K562 (cell line): ENCODE measurements around the gene DCN. TPM values are rescaled to one million over a fixed set of nuclear protein-coding genes. Genes with fewer than 3 reads are reported as not detected.

Source experiments
- ATAC-seq: fragments of 200-7000 bp; cut with Tn5 transposase; 3 replicates; pipeline ENCODE4 v1.9.1; 2020; ENCODE audit warnings: moderate library complexity
- BruUV-seq: library from RNA; stranded (reverse); fragments of 400-500 nt; replicated peaks from 2 replicates; lab custom pipeline; 2021; lab: Mats Ljungman, UMichigan
- CTCF ChIA-PET: fragments of 300-600 bp; formaldehyde crosslinking; extraction: SDS; loops from one replicate; lab custom pipeline; 2021; ENCODE audit warnings: low intra/inter-chr PET ratio; lab: Yijun Ruan, JAX
- POLR2A ChIA-PET: fragments of 300-600, 350-650 bp; sonication (Branson Sonifier 250); formaldehyde crosslinking; extraction: SDS; loops from one replicate; lab custom pipeline; 2021; ENCODE audit warnings: antibody characterized with exemption, inconsistent platforms; lab: Yijun Ruan, JAX
- DNase-seq, 4 experiments: peaks; one replicate each; pipeline versions ENCODE4 v3.0.0 to v3.0.0-alpha.2; 2011 to 2018; ENCODE audit warnings: low spot score in 3 of 4, mixed read lengths in 3 of 4; ENCODE audit errors: extremely low read depth in 1 of 4
- FAIRE-seq: peaks from 2 replicates; lab custom pipeline; 2011; peaks lifted over from hg19 to GRCh38; lab: Jason Lieb, UNC
- H2AFZ ChIP-seq: 2 replicates; pipeline ENCODE4 v1.6.0; 2011; ENCODE audit warnings: low read depth, low read length, control low read depth, inconsistent platforms
- H3K27ac ChIP-seq: fragments of 200-600 bp; 3 replicates; pipeline ENCODE4 v1.8.0; 2011; ENCODE audit warnings: low read depth, mild to moderate bottlenecking, control low read depth, inconsistent platforms, low read length, moderate library complexity, mixed read lengths; ENCODE audit errors: extremely low read depth
- H3K27me3 ChIP-seq, 2 experiments: fragments of 300-600 bp in 1 of 2; 2 replicates in 1 of 2; 3 replicates in 1 of 2; pipeline versions ENCODE4 v1.6.0 to v1.8.0; 2011; ENCODE audit warnings: inconsistent platforms in 2 of 2, low read length in 2 of 2, mild to moderate bottlenecking in 1 of 2, mixed read lengths in 1 of 2, moderate library complexity in 1 of 2; ENCODE audit not compliant: control insufficient read depth in 2 of 2, insufficient read depth in 2 of 2
- H3K36me3 ChIP-seq: fragments of 300-600 bp; 3 replicates; pipeline ENCODE4 v1.8.0; 2011; ENCODE audit warnings: mild to moderate bottlenecking, low read length, inconsistent platforms; ENCODE audit not compliant: control insufficient read depth, insufficient read depth
- H3K4me1 ChIP-seq, 2 experiments: fragments of 200-600 bp in 1 of 2; replicated peaks in 1 of 2; 2 replicates in 1 of 2; 3 replicates in 1 of 2; pipeline versions ENCODE4 v1.5.1 to v1.8.0; 2011; ENCODE audit warnings: inconsistent platforms in 2 of 2, low read length in 2 of 2, mild to moderate bottlenecking in 1 of 2, mixed read lengths in 1 of 2, moderate library complexity in 1 of 2; ENCODE audit not compliant: control insufficient read depth in 2 of 2, insufficient read depth in 2 of 2
- H3K4me2 ChIP-seq: 2 replicates; pipeline ENCODE4 v1.6.1; 2011; ENCODE audit warnings: low read length, control low read depth, inconsistent platforms, mixed read lengths; ENCODE audit not compliant: insufficient read depth
- H3K4me3 ChIP-seq: fragments of 200-600 bp; sonication (generic), shearing (Covaris generic); 2 replicates; pipeline ENCODE4 v1.5.1; 2016; ENCODE audit warnings: control low read depth, inconsistent platforms
- H3K79me2 ChIP-seq: fragments of 200-600 bp; 3 replicates; pipeline ENCODE4 v1.8.0; 2011; ENCODE audit warnings: low read length, inconsistent platforms; ENCODE audit not compliant: control insufficient read depth, insufficient read depth
- H3K9ac ChIP-seq, 2 experiments: 2 replicates each; pipeline versions ENCODE4 v1.6.0 to v1.6.1; 2011; ENCODE audit warnings: low read depth in 2 of 2, low read length in 2 of 2, control low read depth in 1 of 2, inconsistent platforms in 1 of 2, mild to moderate bottlenecking in 1 of 2, mixed read lengths in 1 of 2; ENCODE audit not compliant: insufficient read depth in 1 of 2
- H3K9me1 ChIP-seq: one replicate; pipeline ENCODE4 v1.6.0; 2011; ENCODE audit warnings: inconsistent platforms, mild to moderate bottlenecking, low read length, moderate library complexity; ENCODE audit not compliant: control insufficient read depth, insufficient read depth
- H3K9me3 ChIP-seq: replicated peaks from 2 replicates; pipeline ENCODE4 v1.5.1; 2011; ENCODE audit warnings: low read depth, low read length, inconsistent platforms; ENCODE audit not compliant: control insufficient read depth, insufficient read depth
- H4K20me1 ChIP-seq: replicated peaks from 2 replicates; pipeline ENCODE4 v1.6.1; 2011; ENCODE audit warnings: low read length, inconsistent platforms, mixed read lengths; ENCODE audit not compliant: control insufficient read depth, insufficient read depth
- POLR2A ChIP-seq: fragments of 450-650 bp; conservative IDR thresholded peaks from 2 replicates; pipeline ENCODE4 v1.6.1; 2016
- SP1 ChIP-seq: sonication (generic); formaldehyde crosslinking; IDR thresholded peaks from 2 replicates; pipeline ENCODE4 v1.8.1; 2022; ENCODE audit warnings: mild to moderate bottlenecking, missing genetic modification reagents
- WGBS: fragments of 100-300 bp; shearing (Covaris generic); methylation state at CpG from one replicate; pipeline ENCODE4 v1.1.6; 2016; ENCODE audit warnings: low coverage, mixed read lengths; ENCODE audit not compliant: insufficient coverage; ENCODE audit errors: missing lambda C conversion rate; 5-methylcytosine and 5-hydroxymethylcytosine counted together
- in situ Hi-C: fragments of 300-500 bp; cut with MboI; formaldehyde crosslinking; loops from 4 replicates; pipeline ENCODE4 v1.15.0; 2018; ENCODE audit warnings: inconsistent platforms, mixed read lengths
- intact Hi-C: fragments of 100-400 bp; cut with micrococcal nuclease; formaldehyde crosslinking; loops from 2 replicates; pipeline ENCODE4 v1.14.2; 2022
- polyA plus RNA-seq, 8 experiments: library from polyadenylated mRNA; depleted of rRNA in 4 of 8; stranded (reverse) in 5 of 8; unstranded in 3 of 8; fragments of >200 nt; fragmentation: Nextera tagmentation in 2 of 8; fragmentation: Illumina TruSeq in 1 of 8; extraction: Ambion mirVana in 2 of 8; extraction: Trizol in 1 of 8; gene quantifications; 2 replicates each; pipeline versions ENCODE4 v1.2.1 to v1.2.3, GENCODE V29; 2011 to 2014; ENCODE audit warnings: inconsistent platforms in 1 of 8, missing spikeins in 1 of 8
- total RNA-seq, 7 experiments: library from RNA; depleted of rRNA in 6 of 7; stranded (reverse); fragments of >200 nt in 6 of 7; fragmentation: Illumina TruSeq in 2 of 7; extraction: Trizol in 2 of 7; gene quantifications; 2 replicates each; pipeline versions ENCODE4 v1.2.1 to v1.2.3, GENCODE V29; 2011 to 2021; ENCODE audit warnings: low replicate concordance in 1 of 7
- TF ChIP-seq, protein P1 (sequence below): fragments of 200-600 bp; sonication (generic); IDR thresholded peaks from one replicate; pipeline ENCODE4 v1.6.1; 2012; ENCODE audit warnings: mild to moderate bottlenecking, low read depth, low read length, inconsistent platforms

Gene DCN
- total and polyA plus RNA-seq, 9 of the 15 experiments (the other 6 are each of a cell fraction or from before 2014, with no cell fraction given), result 0.08 to 2.4 (median 0.31) TPM; not detected in 1

DNA sequence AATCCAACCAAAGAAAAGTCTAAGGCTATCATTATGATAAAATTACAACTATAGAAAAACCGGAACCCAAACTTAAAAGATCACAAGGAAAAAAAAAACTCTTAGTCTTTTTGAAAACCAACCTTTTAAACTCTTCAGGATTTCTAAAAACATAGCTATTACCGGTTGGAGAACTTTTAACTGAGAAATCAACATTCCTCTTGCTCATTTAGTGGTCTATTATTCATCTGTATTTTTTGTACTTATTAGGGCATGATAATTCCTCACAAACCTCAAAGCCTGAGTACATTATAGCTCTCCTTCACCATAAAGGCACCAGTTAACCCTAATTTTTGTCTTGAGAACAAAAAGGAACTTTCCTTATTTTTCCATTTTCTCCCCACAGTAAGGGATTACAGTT, 81.7 kb downstream of the DCN start:
- H3K9me1 ChIP-seq, result no peaks in the 10 kb centered on the region
- no peak overlapping the region for H3K27ac ChIP-seq
- 3% methylated on average over 2 of the region's 2 CpGs for WGBS
- TF ChIP-seq, protein P1, sequence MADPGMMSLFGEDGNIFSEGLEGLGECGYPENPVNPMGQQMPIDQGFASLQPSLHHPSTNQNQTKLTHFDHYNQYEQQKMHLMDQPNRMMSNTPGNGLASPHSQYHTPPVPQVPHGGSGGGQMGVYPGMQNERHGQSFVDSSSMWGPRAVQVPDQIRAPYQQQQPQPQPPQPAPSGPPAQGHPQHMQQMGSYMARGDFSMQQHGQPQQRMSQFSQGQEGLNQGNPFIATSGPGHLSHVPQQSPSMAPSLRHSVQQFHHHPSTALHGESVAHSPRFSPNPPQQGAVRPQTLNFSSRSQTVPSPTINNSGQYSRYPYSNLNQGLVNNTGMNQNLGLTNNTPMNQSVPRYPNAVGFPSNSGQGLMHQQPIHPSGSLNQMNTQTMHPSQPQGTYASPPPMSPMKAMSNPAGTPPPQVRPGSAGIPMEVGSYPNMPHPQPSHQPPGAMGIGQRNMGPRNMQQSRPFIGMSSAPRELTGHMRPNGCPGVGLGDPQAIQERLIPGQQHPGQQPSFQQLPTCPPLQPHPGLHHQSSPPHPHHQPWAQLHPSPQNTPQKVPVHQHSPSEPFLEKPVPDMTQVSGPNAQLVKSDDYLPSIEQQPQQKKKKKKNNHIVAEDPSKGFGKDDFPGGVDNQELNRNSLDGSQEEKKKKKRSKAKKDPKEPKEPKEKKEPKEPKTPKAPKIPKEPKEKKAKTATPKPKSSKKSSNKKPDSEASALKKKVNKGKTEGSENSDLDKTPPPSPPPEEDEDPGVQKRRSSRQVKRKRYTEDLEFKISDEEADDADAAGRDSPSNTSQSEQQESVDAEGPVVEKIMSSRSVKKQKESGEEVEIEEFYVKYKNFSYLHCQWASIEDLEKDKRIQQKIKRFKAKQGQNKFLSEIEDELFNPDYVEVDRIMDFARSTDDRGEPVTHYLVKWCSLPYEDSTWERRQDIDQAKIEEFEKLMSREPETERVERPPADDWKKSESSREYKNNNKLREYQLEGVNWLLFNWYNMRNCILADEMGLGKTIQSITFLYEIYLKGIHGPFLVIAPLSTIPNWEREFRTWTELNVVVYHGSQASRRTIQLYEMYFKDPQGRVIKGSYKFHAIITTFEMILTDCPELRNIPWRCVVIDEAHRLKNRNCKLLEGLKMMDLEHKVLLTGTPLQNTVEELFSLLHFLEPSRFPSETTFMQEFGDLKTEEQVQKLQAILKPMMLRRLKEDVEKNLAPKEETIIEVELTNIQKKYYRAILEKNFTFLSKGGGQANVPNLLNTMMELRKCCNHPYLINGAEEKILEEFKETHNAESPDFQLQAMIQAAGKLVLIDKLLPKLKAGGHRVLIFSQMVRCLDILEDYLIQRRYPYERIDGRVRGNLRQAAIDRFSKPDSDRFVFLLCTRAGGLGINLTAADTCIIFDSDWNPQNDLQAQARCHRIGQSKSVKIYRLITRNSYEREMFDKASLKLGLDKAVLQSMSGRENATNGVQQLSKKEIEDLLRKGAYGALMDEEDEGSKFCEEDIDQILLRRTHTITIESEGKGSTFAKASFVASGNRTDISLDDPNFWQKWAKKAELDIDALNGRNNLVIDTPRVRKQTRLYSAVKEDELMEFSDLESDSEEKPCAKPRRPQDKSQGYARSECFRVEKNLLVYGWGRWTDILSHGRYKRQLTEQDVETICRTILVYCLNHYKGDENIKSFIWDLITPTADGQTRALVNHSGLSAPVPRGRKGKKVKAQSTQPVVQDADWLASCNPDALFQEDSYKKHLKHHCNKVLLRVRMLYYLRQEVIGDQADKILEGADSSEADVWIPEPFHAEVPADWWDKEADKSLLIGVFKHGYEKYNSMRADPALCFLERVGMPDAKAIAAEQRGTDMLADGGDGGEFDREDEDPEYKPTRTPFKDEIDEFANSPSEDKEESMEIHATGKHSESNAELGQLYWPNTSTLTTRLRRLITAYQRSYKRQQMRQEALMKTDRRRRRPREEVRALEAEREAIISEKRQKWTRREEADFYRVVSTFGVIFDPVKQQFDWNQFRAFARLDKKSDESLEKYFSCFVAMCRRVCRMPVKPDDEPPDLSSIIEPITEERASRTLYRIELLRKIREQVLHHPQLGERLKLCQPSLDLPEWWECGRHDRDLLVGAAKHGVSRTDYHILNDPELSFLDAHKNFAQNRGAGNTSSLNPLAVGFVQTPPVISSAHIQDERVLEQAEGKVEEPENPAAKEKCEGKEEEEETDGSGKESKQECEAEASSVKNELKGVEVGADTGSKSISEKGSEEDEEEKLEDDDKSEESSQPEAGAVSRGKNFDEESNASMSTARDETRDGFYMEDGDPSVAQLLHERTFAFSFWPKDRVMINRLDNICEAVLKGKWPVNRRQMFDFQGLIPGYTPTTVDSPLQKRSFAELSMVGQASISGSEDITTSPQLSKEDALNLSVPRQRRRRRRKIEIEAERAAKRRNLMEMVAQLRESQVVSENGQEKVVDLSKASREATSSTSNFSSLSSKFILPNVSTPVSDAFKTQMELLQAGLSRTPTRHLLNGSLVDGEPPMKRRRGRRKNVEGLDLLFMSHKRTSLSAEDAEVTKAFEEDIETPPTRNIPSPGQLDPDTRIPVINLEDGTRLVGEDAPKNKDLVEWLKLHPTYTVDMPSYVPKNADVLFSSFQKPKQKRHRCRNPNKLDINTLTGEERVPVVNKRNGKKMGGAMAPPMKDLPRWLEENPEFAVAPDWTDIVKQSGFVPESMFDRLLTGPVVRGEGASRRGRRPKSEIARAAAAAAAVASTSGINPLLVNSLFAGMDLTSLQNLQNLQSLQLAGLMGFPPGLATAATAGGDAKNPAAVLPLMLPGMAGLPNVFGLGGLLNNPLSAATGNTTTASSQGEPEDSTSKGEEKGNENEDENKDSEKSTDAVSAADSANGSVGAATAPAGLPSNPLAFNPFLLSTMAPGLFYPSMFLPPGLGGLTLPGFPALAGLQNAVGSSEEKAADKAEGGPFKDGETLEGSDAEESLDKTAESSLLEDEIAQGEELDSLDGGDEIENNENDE, result no peak
- no peak for TF ChIP-seq SP1 (CRISPR knock-in tag)
- TF ChIP-seq POLR2A, result no peak
- no peaks in the 10 kb centered on the region for H3K36me3 ChIP-seq
- ChIA-PET CTCF (no interaction called here), POLR2A (no interaction called here)
- H3K4me2 ChIP-seq, result no peak overlapping the region
- no peaks in the 10 kb centered on the region for H3K9me3 ChIP-seq
- H4K20me1 ChIP-seq, result no peaks in the 10 kb centered on the region
- no TSS peak for BruUV-seq
- no peak for DNase-seq
- H3K4me3 ChIP-seq, result no peak overlapping the region
- H3K9ac ChIP-seq, result no peak overlapping the region
- no peaks in the 10 kb centered on the region for H3K27me3 ChIP-seq
- no peak overlapping the region for H2AFZ ChIP-seq
- FAIRE-seq, result no peak
- no peaks in the 10 kb centered on the region for H3K79me2 ChIP-seq
- no peaks in the 10 kb centered on the region for H3K4me1 ChIP-seq
- intact Hi-C loops, result loop anchor here (10.0 kb wide), 1 partner anchor 224 kb away; no protein-coding TSS in a partner anchor
- in situ Hi-C loops, result no loop called here
- no peak for ATAC-seq
